Measurements from ENCODE around the gene SLC39A11. TPM values are rescaled to one million over a fixed set of nuclear protein-coding genes. Genes with fewer than 3 reads are reported as not detected.
"Not testable (repeated sequence)": the region's sequence is repeated elsewhere in the genome, so short reads cannot be mapped to it uniquely, and the experiment has no call there.

SLC39A11 gene
- total RNA-seq, 1 donor from 2014 or later, result 21.5 TPM

DNA sequence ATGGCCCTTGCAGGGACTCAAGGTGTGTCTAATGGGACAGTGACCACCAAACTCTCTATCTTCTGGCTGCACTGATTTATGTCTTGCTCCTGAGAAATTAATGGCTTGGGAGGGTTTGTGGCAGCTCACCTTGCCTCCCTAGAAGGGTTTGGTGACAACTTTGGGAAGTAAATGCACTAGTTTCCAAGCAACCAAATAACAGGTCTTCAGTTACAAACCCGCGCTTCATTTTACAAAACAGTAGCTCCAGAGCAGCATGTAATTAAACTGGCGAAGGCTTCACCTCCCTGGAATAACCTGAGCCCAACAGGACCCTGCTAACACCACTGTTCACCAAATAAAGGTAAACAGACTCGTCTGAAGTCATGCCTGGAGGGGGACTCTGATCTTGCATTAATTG lies 318.3 kb downstream of the SLC39A11 start:
- H3K9ac ChIP-seq (ENCODE audit: low read length), result no peak overlapping the region
- H3K9me3 ChIP-seq (ENCODE audit: insufficient read depth, low read depth, low read length), result no peaks in the 10 kb centered on the region
- H3K36me3 ChIP-seq (ENCODE audit: insufficient read depth, low read length), result no peaks in the 10 kb centered on the region
- TF ChIP-seq, protein P1, sequence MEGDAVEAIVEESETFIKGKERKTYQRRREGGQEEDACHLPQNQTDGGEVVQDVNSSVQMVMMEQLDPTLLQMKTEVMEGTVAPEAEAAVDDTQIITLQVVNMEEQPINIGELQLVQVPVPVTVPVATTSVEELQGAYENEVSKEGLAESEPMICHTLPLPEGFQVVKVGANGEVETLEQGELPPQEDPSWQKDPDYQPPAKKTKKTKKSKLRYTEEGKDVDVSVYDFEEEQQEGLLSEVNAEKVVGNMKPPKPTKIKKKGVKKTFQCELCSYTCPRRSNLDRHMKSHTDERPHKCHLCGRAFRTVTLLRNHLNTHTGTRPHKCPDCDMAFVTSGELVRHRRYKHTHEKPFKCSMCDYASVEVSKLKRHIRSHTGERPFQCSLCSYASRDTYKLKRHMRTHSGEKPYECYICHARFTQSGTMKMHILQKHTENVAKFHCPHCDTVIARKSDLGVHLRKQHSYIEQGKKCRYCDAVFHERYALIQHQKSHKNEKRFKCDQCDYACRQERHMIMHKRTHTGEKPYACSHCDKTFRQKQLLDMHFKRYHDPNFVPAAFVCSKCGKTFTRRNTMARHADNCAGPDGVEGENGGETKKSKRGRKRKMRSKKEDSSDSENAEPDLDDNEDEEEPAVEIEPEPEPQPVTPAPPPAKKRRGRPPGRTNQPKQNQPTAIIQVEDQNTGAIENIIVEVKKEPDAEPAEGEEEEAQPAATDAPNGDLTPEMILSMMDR (IDR thresholded peaks at IDR 0.05; ENCODE audit: insufficient read depth, low read depth, low read length), result no peak
- no peak for TF ChIP-seq EZH2 (IDR thresholded peaks at IDR 0.05; ENCODE audit: insufficient read depth, low read length)
- Mint-ChIP-seq H3K9me3 (ENCODE audit: unreplicated experiment) (peaks cover 2% of the 10 kb centered on the region), H3K4me1 (ENCODE audit: low read depth, unreplicated experiment) (no peaks in the 10 kb centered on the region), H3K27me3 (ENCODE audit: low read depth, unreplicated experiment) (no peaks in the 10 kb centered on the region), H3K4me3 (ENCODE audit: unreplicated experiment) (no peak overlapping the region), H3K36me3 (ENCODE audit: low read depth, unreplicated experiment) (peaks cover 4% of the 10 kb centered on the region), H3K27ac (ENCODE audit: unreplicated experiment) (no peak overlapping the region)
- H4K20me1 ChIP-seq (ENCODE audit: insufficient read depth, low read length), result no peaks in the 10 kb centered on the region
- H3K27me3 ChIP-seq (ENCODE audit: insufficient read depth, low read length), result no peaks in the 10 kb centered on the region
- no peak overlapping the region for H3K27ac ChIP-seq (ENCODE audit: low read depth, low read length)
- no peak overlapping the region for H3K4me3 ChIP-seq (ENCODE audit: insufficient read depth, low read depth, low read length)
- no peaks in the 10 kb centered on the region for H3K4me1 ChIP-seq (ENCODE audit: insufficient read depth, low read length)
- DNase-seq (ENCODE audit: low read depth) (no peak), FAIRE-seq (no peak)
- H3K4me2 ChIP-seq (ENCODE audit: low read length), result no peak overlapping the region
- no peaks in the 10 kb centered on the region for H3K79me2 ChIP-seq (ENCODE audit: insufficient read depth, low read length)
- H2AFZ ChIP-seq (ENCODE audit: low read depth, low read length), result no peak overlapping the region

DNA sequence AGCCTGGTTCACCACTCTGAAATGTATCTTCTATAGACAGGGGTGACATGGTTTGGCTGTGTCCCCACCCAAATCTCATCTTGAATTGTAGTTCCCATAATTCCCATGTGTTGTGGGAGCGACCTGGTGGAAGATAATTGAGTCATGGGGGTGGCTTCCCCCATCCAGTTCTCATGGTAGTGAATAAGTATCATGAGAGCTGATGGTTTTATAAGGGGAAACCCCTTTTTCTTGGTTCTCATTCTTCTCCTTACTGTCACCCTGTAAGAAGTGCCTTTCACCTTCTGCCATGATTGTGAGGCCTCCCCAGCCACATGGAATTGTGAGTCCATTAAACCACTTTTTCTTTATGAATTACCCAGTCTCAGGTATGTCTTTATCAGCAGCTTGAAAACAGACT lies 319.3 kb downstream of the SLC39A11 start:
- not testable (repeated sequence) for H3K9ac ChIP-seq (ENCODE audit: low read length); DNase-seq (ENCODE audit: low read depth); H3K4me3 Mint-ChIP-seq (ENCODE audit: unreplicated experiment); H3K36me3 Mint-ChIP-seq (ENCODE audit: low read depth, unreplicated experiment); H3K4me1 Mint-ChIP-seq (ENCODE audit: low read depth, unreplicated experiment); H3K27ac ChIP-seq (ENCODE audit: low read depth, low read length); H3K9me3 ChIP-seq (ENCODE audit: insufficient read depth, low read depth, low read length); H4K20me1 ChIP-seq (ENCODE audit: insufficient read depth, low read length); H3K79me2 ChIP-seq (ENCODE audit: insufficient read depth, low read length); H3K27ac Mint-ChIP-seq (ENCODE audit: unreplicated experiment); H3K4me3 ChIP-seq (ENCODE audit: insufficient read depth, low read depth, low read length); H3K27me3 Mint-ChIP-seq (ENCODE audit: low read depth, unreplicated experiment); H3K9me3 Mint-ChIP-seq (ENCODE audit: unreplicated experiment); FAIRE-seq; H3K4me1 ChIP-seq (ENCODE audit: insufficient read depth, low read length); H2AFZ ChIP-seq (ENCODE audit: low read depth, low read length); H3K27me3 ChIP-seq (ENCODE audit: insufficient read depth, low read length); H3K36me3 ChIP-seq (ENCODE audit: insufficient read depth, low read length); H3K4me2 ChIP-seq (ENCODE audit: low read length)

DNA sequence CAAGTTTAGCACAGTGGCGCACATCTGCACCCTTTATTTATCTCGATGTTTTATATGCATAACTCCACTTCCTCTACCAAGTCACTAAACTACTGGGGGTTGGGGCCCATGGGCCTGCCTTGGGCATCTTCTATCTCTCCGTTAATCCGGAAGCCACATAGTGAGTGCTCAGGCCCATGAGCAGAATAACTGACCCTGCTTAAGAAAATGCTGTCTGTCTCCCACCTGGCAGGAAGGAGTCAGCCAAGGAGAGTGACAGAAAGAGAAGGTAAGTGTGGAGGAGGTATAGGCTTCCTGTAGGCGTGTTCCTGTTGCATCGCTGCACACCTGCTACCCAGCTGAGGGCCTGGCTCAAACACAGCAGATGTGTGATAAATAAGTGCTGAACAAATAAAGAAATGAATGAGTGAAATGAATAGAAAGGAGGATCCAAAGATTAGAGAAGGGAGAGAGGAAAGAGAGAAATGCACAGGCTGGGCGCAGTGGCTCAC lies 320.1 kb downstream of the SLC39A11 start:
- Histone ChIP-seq H2AFZ (ENCODE audit: low read depth, low read length) (no peak overlapping the region), H4K20me1 (ENCODE audit: insufficient read depth, low read length) (no peaks in the 10 kb centered on the region), H3K79me2 (ENCODE audit: insufficient read depth, low read length) (no peaks in the 10 kb centered on the region), H3K9ac (ENCODE audit: low read length) (no peak overlapping the region), H3K27me3 (ENCODE audit: insufficient read depth, low read length) (no peaks in the 10 kb centered on the region), H3K4me3 (ENCODE audit: insufficient read depth, low read depth, low read length) (no peak overlapping the region), H3K4me2 (ENCODE audit: low read length) (no peak overlapping the region), H3K36me3 (ENCODE audit: insufficient read depth, low read length) (no peaks in the 10 kb centered on the region), H3K9me3 (ENCODE audit: insufficient read depth, low read depth, low read length) (peaks cover 4% of the 10 kb centered on the region), H3K4me1 (ENCODE audit: insufficient read depth, low read length) (no peaks in the 10 kb centered on the region), H3K27ac (ENCODE audit: low read depth, low read length) (no peak overlapping the region)
- TF ChIP-seq, protein P1 (IDR thresholded peaks at IDR 0.05; ENCODE audit: insufficient read depth, low read depth, low read length), result no peak
- no peak for TF ChIP-seq EZH2 (IDR thresholded peaks at IDR 0.05; ENCODE audit: insufficient read depth, low read length)
- peaks cover 8% of the 10 kb centered on the region for H3K9me3 Mint-ChIP-seq (ENCODE audit: unreplicated experiment)
- FAIRE-seq (no peak), DNase-seq (ENCODE audit: low read depth) (no peak)
- peaks cover 6% of the 10 kb centered on the region for H3K36me3 Mint-ChIP-seq (ENCODE audit: low read depth, unreplicated experiment)
- H3K27ac Mint-ChIP-seq (ENCODE audit: unreplicated experiment), result no peak overlapping the region
- no peaks in the 10 kb centered on the region for H3K27me3 Mint-ChIP-seq (ENCODE audit: low read depth, unreplicated experiment)
- H3K4me3 Mint-ChIP-seq (ENCODE audit: unreplicated experiment), result no peak overlapping the region
- no peaks in the 10 kb centered on the region for H3K4me1 Mint-ChIP-seq (ENCODE audit: low read depth, unreplicated experiment)

Measured in astrocyte (in vitro differentiated cells and primary cell).